HepG2 (cell line): Measurements from ENCODE around the gene NUAK2. TPM values are rescaled to one million over a fixed set of nuclear protein-coding genes. Genes with fewer than 3 reads are reported as not detected.

ENCODE experiments used
- ATAC-seq: fragments of 200-7000 bp; cut with Tn5 transposase; 3 replicates; pipeline ENCODE4 v1.9.1; 2020; ENCODE audit warnings: mild to moderate bottlenecking, moderate library complexity
- BruUV-seq: library from RNA; stranded (reverse); fragments of 400-500 nt; replicated peaks from 2 replicates; lab custom pipeline; 2021; lab: Mats Ljungman, UMichigan
- CTCF ChIA-PET: fragments of 300-600 bp; formaldehyde crosslinking; extraction: SDS; loops from one replicate; lab custom pipeline; 2021; ENCODE audit warnings: low total read pairs, inconsistent platforms, low intra/inter-chr PET ratio; lab: Yijun Ruan, JAX
- POLR2A ChIA-PET: fragments of 350-600 bp; sonication (Branson Sonifier 250); formaldehyde crosslinking; loops from one replicate; lab custom pipeline; 2020; ENCODE audit warnings: antibody characterized with exemption, inconsistent platforms; lab: Yijun Ruan, JAX
- DNase-seq: peaks from one replicate; pipeline ENCODE4 v3.0.0-alpha.2; 2015; ENCODE audit warnings: low spot score
- FAIRE-seq: peaks from 3 replicates; lab custom pipeline; 2011; peaks lifted over from hg19 to GRCh38; lab: Jason Lieb, UNC
- H2AFZ ChIP-seq: one replicate; pipeline ENCODE4 v1.6.1; 2011; ENCODE audit warnings: low read length, inconsistent platforms
- H3K27ac ChIP-seq: fragments of 300-600 bp; 3 replicates; pipeline ENCODE4 v1.8.0; 2011; ENCODE audit warnings: mixed run types, mild to moderate bottlenecking, mixed read lengths, low read length, inconsistent platforms; ENCODE audit not compliant: insufficient read depth; ENCODE audit errors: extremely low read length
- H3K27me3 ChIP-seq, 2 experiments: fragments of 200-600 bp in 1 of 2; 2 replicates in 1 of 2; 3 replicates in 1 of 2; pipeline versions ENCODE4 v1.6.0 to v1.8.0; 2011; ENCODE audit warnings: low read length in 2 of 2, mild to moderate bottlenecking in 2 of 2, moderate library complexity in 2 of 2, inconsistent platforms in 1 of 2; ENCODE audit not compliant: insufficient read depth in 2 of 2, control insufficient read depth in 1 of 2
- H3K36me3 ChIP-seq, 2 experiments: fragments of 200-600 bp in 1 of 2; replicated peaks in 1 of 2; 2 replicates in 1 of 2; 3 replicates in 1 of 2; pipeline versions ENCODE4 v1.5.1 to v1.8.0; 2011; ENCODE audit warnings: low read length in 2 of 2, inconsistent platforms in 1 of 2; ENCODE audit not compliant: insufficient read depth in 2 of 2, control insufficient read depth in 1 of 2
- H3K4me1 ChIP-seq: 2 replicates; pipeline ENCODE4 v1.5.1; 2012; ENCODE audit warnings: low read length, inconsistent platforms; ENCODE audit not compliant: insufficient read depth
- H3K4me2 ChIP-seq: 2 replicates; pipeline ENCODE4 v1.6.0; 2011; ENCODE audit warnings: low read depth, low read length, inconsistent platforms
- H3K4me3 ChIP-seq, 3 experiments: fragments of 200-600 bp in 1 of 3; sonication (generic), shearing (Covaris generic) in 1 of 3; replicated peaks in 1 of 3; 2 replicates each; pipeline ENCODE4 v1.5.1; 2011 to 2016; ENCODE audit warnings: low read length in 3 of 3, inconsistent platforms in 2 of 3, low read depth in 2 of 3, mild to moderate bottlenecking in 2 of 3, control low read depth in 1 of 3, mixed read lengths in 1 of 3; ENCODE audit not compliant: insufficient read depth in 1 of 3
- H3K79me2 ChIP-seq: one replicate; pipeline ENCODE4 v1.6.1; 2011; ENCODE audit warnings: low read length, inconsistent platforms; ENCODE audit not compliant: insufficient read depth
- H3K9ac ChIP-seq: 2 replicates; pipeline ENCODE4 v1.6.0; 2011; ENCODE audit warnings: mild to moderate bottlenecking, low read depth, low read length, inconsistent platforms; ENCODE audit not compliant: insufficient read depth
- H3K9me3 ChIP-seq: 2 replicates; pipeline ENCODE4 v1.5.1; 2012; ENCODE audit warnings: mild to moderate bottlenecking, low read length
- H4K20me1 ChIP-seq: 2 replicates; pipeline ENCODE4 v1.6.0; 2011; ENCODE audit warnings: inconsistent platforms, mild to moderate bottlenecking, low read length, moderate library complexity; ENCODE audit not compliant: insufficient read depth
- ARNT ChIP-seq: fragments of 450-650 bp; IDR thresholded peaks from 2 replicates; pipeline ENCODE4 v1.6.1; 2017
- ATM ChIP-seq: fragments of 450-650 bp; IDR thresholded peaks from 2 replicates; pipeline ENCODE4 v1.7.1; 2017; ENCODE audit warnings: mild to moderate bottlenecking, borderline replicate concordance
- BCL6 ChIP-seq: IDR thresholded peaks from 2 replicates; pipeline ENCODE4 v1.6.1; 2016; ENCODE audit warnings: missing genetic modification reagents, missing compliant biosample characterization
- FOXA3 ChIP-seq: IDR thresholded peaks from 2 replicates; pipeline ENCODE4 v1.6.1; 2016; ENCODE audit warnings: missing genetic modification reagents, missing compliant biosample characterization
- GPN1 ChIP-seq: sonication (generic); formaldehyde crosslinking; IDR thresholded peaks from 2 replicates; pipeline ENCODE4 v1.5.1; 2020; ENCODE audit warnings: missing genetic modification reagents, borderline replicate concordance
- NFE2 ChIP-seq: sonication (generic); formaldehyde crosslinking; IDR thresholded peaks from 2 replicates; pipeline ENCODE4 v1.4.0; 2020; ENCODE audit warnings: missing genetic modification reagents
- NR2F2 ChIP-seq: IDR thresholded peaks from 2 replicates; pipeline ENCODE4 v1.6.1; 2012; ENCODE audit warnings: low read depth, inconsistent platforms, borderline replicate concordance
- PCBP1 ChIP-seq: fragments of 200-400 bp; formaldehyde crosslinking; IDR thresholded peaks from 2 replicates; pipeline ENCODE4 v1.6.1; 2017; ENCODE audit warnings: mild to moderate bottlenecking, low read depth, low read length, borderline replicate concordance
- PTBP1 ChIP-seq: fragments of 200-400 bp; formaldehyde crosslinking; IDR thresholded peaks from 2 replicates; pipeline ENCODE4 v1.6.1; 2018; ENCODE audit warnings: low read length, low read depth; ENCODE audit not compliant: poor library complexity, severe bottlenecking
- RFX1 ChIP-seq: fragments of 450-650 bp; IDR thresholded peaks from 2 replicates; pipeline ENCODE4 v1.6.1; 2017
- RORA ChIP-seq: sonication (generic); formaldehyde crosslinking; IDR thresholded peaks from 2 replicates; pipeline ENCODE4 v1.5.0; 2020; ENCODE audit warnings: mild to moderate bottlenecking, missing genetic modification reagents, moderate library complexity
- SUZ12 ChIP-seq: fragments of 150-350 bp; IDR thresholded peaks from 2 replicates; pipeline ENCODE4 v1.6.1; 2014; ENCODE audit warnings: low read depth, low read length
- TAF15 ChIP-seq: fragments of 200-400 bp; formaldehyde crosslinking; IDR thresholded peaks from one replicate; pipeline ENCODE4 v1.6.1; 2018; ENCODE audit warnings: mild to moderate bottlenecking, low read depth, low read length; ENCODE audit not compliant: poor library complexity, severe bottlenecking
- TCF12 ChIP-seq, 2 experiments: fragments of 450-650 bp in 1 of 2; sonication (generic) in 1 of 2; formaldehyde crosslinking in 1 of 2; IDR thresholded peaks; 2 replicates each; pipeline versions ENCODE4 v1.6.1 to v1.8.0; 2017 to 2022; ENCODE audit warnings: antibody characterized with exemption in 1 of 2, mild to moderate bottlenecking in 1 of 2, missing genetic modification reagents in 1 of 2, moderate library complexity in 1 of 2
- ZKSCAN1 ChIP-seq: fragments of 150-350 bp; IDR thresholded peaks from 2 replicates; pipeline ENCODE4 v1.6.1; 2014; ENCODE audit warnings: low read length
- ZMYM3 ChIP-seq: sonication (generic); formaldehyde crosslinking; IDR thresholded peaks from 2 replicates; pipeline ENCODE4 v1.5.1; 2020; ENCODE audit warnings: mild to moderate bottlenecking, missing genetic modification reagents
- ZNF296 ChIP-seq: sonication (generic); formaldehyde crosslinking; conservative IDR thresholded peaks from 2 replicates; pipeline ENCODE4 v1.5.0; 2020; ENCODE audit warnings: mild to moderate bottlenecking, missing genetic modification reagents
- WGBS: methylation state at CpG from one replicate; pipeline ENCODE4 v1.1.6; 2017; ENCODE audit warnings: low lambda C conversion rate; 5-methylcytosine and 5-hydroxymethylcytosine counted together
- in situ Hi-C: cut with HindIII; loops from 2 replicates; pipeline ENCODE4 v1.10.0; 2017; ENCODE audit warnings: low pct_unique_long_range_greater_than_20kb; ENCODE audit not compliant: extremely low pct_ligation_motif_present
- intact Hi-C: fragments of 100-400 bp; cut with micrococcal nuclease; formaldehyde crosslinking; loops from one replicate; pipeline ENCODE4 v1.10.0; 2022; ENCODE audit not compliant: unreplicated experiment
- polyA plus RNA-seq, 8 experiments: library from polyadenylated mRNA; depleted of rRNA in 3 of 8; stranded (reverse) in 7 of 8; unstranded in 1 of 8; fragments of >200 nt; fragmentation: Illumina TruSeq in 4 of 8; extraction: Trizol in 4 of 8; gene quantifications; 2 replicates each; pipeline versions ENCODE4 v1.2.1 to v1.2.3, GENCODE V29; 2011 to 2016; ENCODE audit warnings: low read depth in 4 of 8, missing spikeins in 1 of 8, mixed read lengths in 1 of 8; ENCODE audit not compliant: insufficient read depth in 1 of 8
- total RNA-seq, 5 experiments: library from RNA; depleted of rRNA; stranded (reverse); fragments of >200 nt; fragmentation: Illumina TruSeq; extraction: Trizol; gene quantifications; 2 replicates each; pipeline ENCODE4 v1.2.3, GENCODE V29; 2016; ENCODE audit warnings: low read depth in 1 of 5
- TF ChIP-seq, protein P1 (sequence below): sonication (generic); formaldehyde crosslinking; IDR thresholded peaks from 2 replicates; pipeline ENCODE4 v1.4.0; 2020; ENCODE audit warnings: missing genetic modification reagents, borderline replicate concordance
- TF ChIP-seq, protein P2 (sequence below): IDR thresholded peaks from 2 replicates; pipeline ENCODE4 v1.6.1; 2016; ENCODE audit warnings: mild to moderate bottlenecking

The NUAK2 gene
- total and polyA plus RNA-seq, 2 of the 13 experiments (the other 11 are each of a cell fraction or from before 2014, with no cell fraction given) = 0.75 to 1.1 TPM

DNA sequence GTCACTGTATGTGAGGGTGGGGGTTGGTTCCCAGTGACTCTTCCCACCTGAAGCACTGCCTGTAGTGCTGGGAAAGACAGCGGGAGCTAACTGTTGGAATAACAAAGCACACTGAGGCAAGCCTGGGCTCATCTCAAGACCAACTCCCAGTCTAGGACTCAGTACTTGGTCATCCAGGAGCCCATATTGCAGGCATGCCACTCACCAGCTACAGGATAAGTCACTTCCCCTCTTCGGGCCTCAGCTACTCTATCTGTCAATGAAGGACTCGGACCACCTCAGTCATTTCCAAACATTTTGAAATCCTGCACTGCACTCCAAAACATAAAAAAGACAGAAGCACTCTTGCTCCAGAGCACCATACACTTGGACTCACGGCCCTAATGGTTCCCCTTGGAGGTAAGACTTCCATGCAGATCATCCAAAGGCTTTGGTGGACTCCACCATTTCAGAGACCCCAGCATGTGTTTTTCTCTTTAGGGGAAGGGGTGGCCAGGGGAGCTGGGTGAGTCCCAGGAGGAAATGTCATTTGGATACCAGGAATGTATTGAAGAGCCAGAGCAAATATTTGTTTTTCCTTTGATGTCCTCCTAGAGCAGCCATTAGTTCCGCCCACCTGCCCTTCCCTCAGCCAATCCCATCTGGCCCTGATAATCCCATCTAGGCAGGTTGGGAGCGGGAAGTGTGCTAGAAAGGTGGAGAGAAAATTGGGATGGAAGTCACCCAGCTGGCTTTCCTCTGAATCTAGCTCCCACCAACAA lies 3.1 kb downstream of the NUAK2 start (continued):
- TF ChIP-seq NR2F2 (0 out of 2 replicates have a peak, but pooled peaks have one; percentile 20), BCL6 (CRISPR knock-in tag) (peak; percentile 60), FOXA3 (CRISPR knock-in tag) (peak; percentile 67)

DNA sequence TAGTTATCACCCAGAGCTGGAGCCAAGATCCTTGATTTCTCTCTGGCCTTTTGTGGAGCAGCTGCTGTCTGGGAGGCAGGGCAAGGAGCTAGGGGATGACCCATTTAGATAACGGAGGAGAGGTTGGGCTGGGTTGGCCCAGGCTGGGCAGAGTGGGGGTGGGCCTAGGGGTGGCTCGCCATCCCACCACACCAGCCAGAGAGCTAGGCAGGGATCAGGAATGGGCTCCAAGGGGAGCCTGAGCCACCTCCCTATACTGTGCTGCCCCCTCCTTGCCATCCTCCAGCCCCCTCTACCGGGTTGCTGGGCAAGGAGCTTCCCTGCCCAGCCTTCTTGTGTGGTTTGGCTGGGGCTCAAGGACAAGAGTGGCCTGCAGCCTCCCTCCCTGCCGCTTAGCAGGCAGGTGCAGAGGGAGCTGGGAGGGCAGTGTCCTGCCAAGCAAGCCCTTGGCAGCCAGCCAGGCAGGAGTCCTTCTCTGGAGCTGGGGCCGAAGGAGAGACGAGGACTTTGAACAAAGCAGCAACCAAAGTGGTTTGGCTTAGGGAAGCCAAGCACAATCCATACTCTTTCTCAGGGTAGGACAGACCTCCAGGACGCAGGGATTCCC lies 4.1 kb downstream of the NUAK2 start:
- WGBS = 17% methylated on average over 3 of the region's 7 CpGs
- no peaks in the 10 kb centered on the region for H3K9me3 ChIP-seq
- ATAC-seq (peak; percentile 5), FAIRE-seq (peak; percentile 40), DNase-seq (peak; percentile 59)
- H3K79me2 ChIP-seq = peaks cover 27% of the 10 kb centered on the region
- no peaks in the 10 kb centered on the region; a peak in 1 of 5 replicates for H3K27me3 ChIP-seq
- peak overlapping the region; percentile 70 for H3K27ac ChIP-seq
- in situ Hi-C loops (no loop called here), intact Hi-C loops (loop anchor here (5.0 kb wide), 1 partner anchor 195 kb away; the partner anchor contains the start of gene RBBP5)
- H3K4me1 ChIP-seq = peaks cover 86% of the 10 kb centered on the region
- no TSS peak for BruUV-seq
- H4K20me1 ChIP-seq = no peaks in the 10 kb centered on the region; the same call in 1 of the 2 replicates
- H3K36me3 ChIP-seq = no peaks in the 10 kb centered on the region
- peak overlapping the region; percentile 43 to 64 (median 54); a peak in 5 of 6 replicates for H3K4me3 ChIP-seq
- POLR2A ChIA-PET = interaction anchor here (1.2 to 3.9 kb wide), 9 partner anchors 16 to 196 kb away, joined by 3 to 71 read pairs (median 22); partner anchors contain the start of genes RBBP5 and TMCC2
- H2AFZ ChIP-seq = no peak overlapping the region
- peak overlapping the region; percentile 95 for H3K4me2 ChIP-seq
- CTCF ChIA-PET = interaction anchor here (1.5 kb wide), 1 partner anchor 44 kb away, joined by 6 read pairs; no protein-coding TSS in a partner anchor
- peak overlapping the region; percentile 48; the same call in 1 of the 2 replicates for H3K9ac ChIP-seq
- no peak for TF ChIP-seq PCBP1
- TF ChIP-seq, protein P1, sequence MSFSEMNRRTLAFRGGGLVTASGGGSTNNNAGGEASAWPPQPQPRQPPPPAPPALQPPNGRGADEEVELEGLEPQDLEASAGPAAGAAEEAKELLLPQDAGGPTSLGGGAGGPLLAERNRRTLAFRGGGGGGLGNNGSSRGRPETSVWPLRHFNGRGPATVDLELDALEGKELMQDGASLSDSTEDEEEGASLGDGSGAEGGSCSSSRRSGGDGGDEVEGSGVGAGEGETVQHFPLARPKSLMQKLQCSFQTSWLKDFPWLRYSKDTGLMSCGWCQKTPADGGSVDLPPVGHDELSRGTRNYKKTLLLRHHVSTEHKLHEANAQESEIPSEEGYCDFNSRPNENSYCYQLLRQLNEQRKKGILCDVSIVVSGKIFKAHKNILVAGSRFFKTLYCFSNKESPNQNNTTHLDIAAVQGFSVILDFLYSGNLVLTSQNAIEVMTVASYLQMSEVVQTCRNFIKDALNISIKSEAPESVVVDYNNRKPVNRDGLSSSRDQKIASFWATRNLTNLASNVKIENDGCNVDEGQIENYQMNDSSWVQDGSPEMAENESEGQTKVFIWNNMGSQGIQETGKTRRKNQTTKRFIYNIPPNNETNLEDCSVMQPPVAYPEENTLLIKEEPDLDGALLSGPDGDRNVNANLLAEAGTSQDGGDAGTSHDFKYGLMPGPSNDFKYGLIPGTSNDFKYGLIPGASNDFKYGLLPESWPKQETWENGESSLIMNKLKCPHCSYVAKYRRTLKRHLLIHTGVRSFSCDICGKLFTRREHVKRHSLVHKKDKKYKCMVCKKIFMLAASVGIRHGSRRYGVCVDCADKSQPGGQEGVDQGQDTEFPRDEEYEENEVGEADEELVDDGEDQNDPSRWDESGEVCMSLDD = no peak
- no peak for TF ChIP-seq ARNT
- no peak for TF ChIP-seq SUZ12
- TF ChIP-seq ATM = no peak
- TF ChIP-seq ZNF296 (CRISPR knock-in tag) = no peak
- TF ChIP-seq ZKSCAN1 = no peak
- TF ChIP-seq, protein P2, sequence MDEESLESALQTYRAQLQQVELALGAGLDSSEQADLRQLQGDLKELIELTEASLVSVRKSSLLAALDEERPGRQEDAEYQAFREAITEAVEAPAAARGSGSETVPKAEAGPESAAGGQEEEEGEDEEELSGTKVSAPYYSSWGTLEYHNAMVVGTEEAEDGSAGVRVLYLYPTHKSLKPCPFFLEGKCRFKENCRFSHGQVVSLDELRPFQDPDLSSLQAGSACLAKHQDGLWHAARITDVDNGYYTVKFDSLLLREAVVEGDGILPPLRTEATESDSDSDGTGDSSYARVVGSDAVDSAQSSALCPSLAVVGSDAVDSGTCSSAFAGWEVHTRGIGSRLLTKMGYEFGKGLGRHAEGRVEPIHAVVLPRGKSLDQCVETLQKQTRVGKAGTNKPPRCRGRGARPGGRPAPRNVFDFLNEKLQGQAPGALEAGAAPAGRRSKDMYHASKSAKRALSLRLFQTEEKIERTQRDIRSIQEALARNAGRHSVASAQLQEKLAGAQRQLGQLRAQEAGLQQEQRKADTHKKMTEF (CRISPR knock-in tag) = peak; percentile 2; the same call in 1 of the 2 replicates
- TF ChIP-seq RFX1 = no peak
- TF ChIP-seq PTBP1 = no peak
- TF ChIP-seq TCF12 (IDR thresholded peaks at IDR 0.05) = no peak
- TF ChIP-seq TCF12 (CRISPR knock-in tag; IDR thresholded peaks at IDR 0.05) = no peak
- no peak for TF ChIP-seq ZMYM3
- no peak for TF ChIP-seq RORA (CRISPR knock-in tag)
- no peak for TF ChIP-seq GPN1 (CRISPR knock-in tag)
- TF ChIP-seq NFE2 (CRISPR knock-in tag) = no peak
- no peak for TF ChIP-seq TAF15
